Sigmoid colon (tissue), 7 donors: ENCODE measurements around the gene TUNAR. TPM values are rescaled to one million over a fixed set of nuclear protein-coding genes. Genes with fewer than 3 reads are reported as not detected.

Source experiments
- DNase-seq: peaks from one replicate; pipeline ENCODE4 v3.0.0-alpha.2; 2019
- H3K27ac ChIP-seq, 4 donors: fragments of 200-600 bp; sonication (generic); one replicate each; pipeline ENCODE4 v1.5.1; 2016 to 2019; ENCODE audit warnings: mild to moderate bottlenecking in 1 of 4
- H3K27me3 ChIP-seq, 3 donors: fragments of 200-600 bp; sonication (generic); one replicate each; pipeline ENCODE4 v1.5.1; 2019; ENCODE audit warnings: mild to moderate bottlenecking in 1 of 3
- H3K36me3 ChIP-seq, 4 donors: fragments of 200-600 bp; sonication (generic); one replicate each; pipeline ENCODE4 v1.5.1; 2016 to 2019
- H3K4me1 ChIP-seq, 4 donors: fragments of 200-600 bp; sonication (generic); one replicate each; pipeline ENCODE4 v1.5.1; 2017 to 2019
- H3K4me3 ChIP-seq, 4 donors: fragments of 200-600 bp; sonication (generic); one replicate each; pipeline ENCODE4 v1.5.1; 2017 to 2019; ENCODE audit warnings: mild to moderate bottlenecking in 2 of 4, moderate library complexity in 1 of 4
- H3K9me3 ChIP-seq, 4 donors: fragments of 200-600 bp in 3 of 4; sonication (generic) in 3 of 4; one replicate each; pipeline versions ENCODE4 v1.5.1 to v1.6.1; 2013 to 2019
- EP300 ChIP-seq, 4 donors: sonication (generic); formaldehyde crosslinking; IDR thresholded peaks; one replicate each; pipeline ENCODE4 v1.6.1; 2017; ENCODE audit warnings: antibody characterized with exemption in 4 of 4
- POLR2A ChIP-seq, 2 donors: fragments of 450-650 bp; IDR thresholded peaks; one replicate each; pipeline ENCODE4 v1.6.1; 2016; ENCODE audit warnings: antibody characterized with exemption in 2 of 2, mild to moderate bottlenecking in 2 of 2, moderate library complexity in 2 of 2
- POLR2AphosphoS5 ChIP-seq, 4 donors: sonication (generic); formaldehyde crosslinking; IDR thresholded peaks; one replicate each; pipeline ENCODE4 v1.6.1; 2017; ENCODE audit warnings: antibody characterized with exemption in 4 of 4
- WGBS, 2 donors: extraction: QIAGEN DNeasy Blood & Tissue Kit; methylation state at CpG; one replicate each; pipeline ENCODE4 v1.1.7; 2013; 5-methylcytosine and 5-hydroxymethylcytosine counted together
- intact Hi-C: fragments of 100-400 bp; cut with DNase I; formaldehyde crosslinking; loops from one replicate; pipeline ENCODE4 v1.15.1; 2023
- polyA plus RNA-seq, 3 donors: library from polyadenylated mRNA; stranded (reverse); fragments of 200-250 nt; gene quantifications; one replicate each; pipeline ENCODE4 v1.2.3, GENCODE V29; 2013
- total RNA-seq, 4 donors: library from RNA; depleted of rRNA; stranded (reverse); fragments of >200 nt; gene quantifications; one replicate each; pipeline ENCODE4 v1.1.0, GENCODE V29; 2016
- TF ChIP-seq, protein P1 (sequence below), 4 experiments: fragments of 450-650 bp in 3 of 4; fragments of 200-600 bp in 1 of 4; IDR thresholded peaks; one replicate each; pipeline ENCODE4 v1.5.1; 2016 to 2019; ENCODE audit warnings: antibody characterized with exemption in 4 of 4, mild to moderate bottlenecking in 3 of 4, moderate library complexity in 2 of 4
- donor health status: healthy with polysubstance abuse.
- donor health status: Bipolar disorder and iron deficiency.
- donor health status: healthy.

TUNAR gene
- total RNA-seq (not detected), polyA plus RNA-seq (under 1 TPM in 1 of 3 donors, not detected in 2; 0.12 TPM)

DNA sequence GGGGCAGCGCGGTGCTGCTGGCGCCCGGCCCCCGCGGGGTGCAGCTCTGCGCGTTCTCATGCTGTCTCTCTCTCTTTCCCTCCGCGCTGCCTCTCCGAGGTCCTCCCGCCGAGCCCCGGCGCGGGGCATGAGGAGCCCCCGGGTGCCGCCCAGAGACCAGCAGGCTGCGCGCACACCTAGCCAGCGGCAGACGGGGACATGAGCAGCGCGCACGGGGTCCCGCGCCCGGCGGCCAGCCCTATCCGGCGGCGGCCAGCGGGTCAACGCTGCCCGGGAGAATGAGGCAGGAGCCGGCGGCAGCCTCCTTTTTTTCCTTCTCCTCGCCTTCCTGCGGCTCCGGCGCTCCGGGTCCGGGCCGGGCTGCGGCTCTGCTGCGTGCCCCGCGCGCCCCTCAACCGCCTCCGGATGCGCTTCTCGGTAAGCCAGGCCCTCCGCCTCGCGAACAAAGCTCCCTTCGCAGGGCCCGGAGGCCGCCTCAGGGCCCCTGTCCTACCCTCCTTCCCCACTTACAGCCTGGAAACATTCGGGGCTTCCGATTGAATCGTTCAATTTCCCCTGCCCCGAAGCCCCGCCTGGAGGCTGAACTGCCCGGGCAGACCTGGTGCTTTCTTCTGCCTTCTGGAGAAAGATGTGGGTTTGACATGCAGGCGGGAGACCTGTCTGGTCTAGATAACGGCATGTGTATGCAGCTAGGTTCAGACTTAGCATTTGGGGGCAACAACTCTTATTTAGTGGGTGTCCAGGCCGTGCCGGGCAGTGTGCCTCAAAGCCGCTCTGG is at the start of gene TUNAR:
TUNAR (plus strand) TSS at position 72 of the 778 bp plus-strand sequence.
- Histone ChIP-seq H3K4me3 (peak within 1 kb of the TSS in 2 of 4 donors; percentile 37 to 42), H3K4me1 (peaks cover 0 to 17% (median 14%) of the 10 kb centered on the region in 4 donors), H3K9me3 (no peaks in the 10 kb centered on the region), H3K36me3 (no peaks in the 10 kb centered on the region), H3K27me3 (peaks cover 14 to 71% (median 34%) of the 10 kb centered on the region in 3 donors), H3K27ac (no peak within 1 kb of the TSS)
- no peak for DNase-seq
- intact Hi-C loops = no loop called here
- WGBS, 2 donors = 4 to 17% methylated on average over 70 of the region's 70 CpGs
- TF ChIP-seq POLR2AphosphoS5 (IDR thresholded peaks at IDR 0.05) = no peak
- TF ChIP-seq EP300 (IDR thresholded peaks at IDR 0.05) = no peak
- TF ChIP-seq POLR2A (IDR thresholded peaks at IDR 0.05) = no peak
- TF ChIP-seq, protein P1, sequence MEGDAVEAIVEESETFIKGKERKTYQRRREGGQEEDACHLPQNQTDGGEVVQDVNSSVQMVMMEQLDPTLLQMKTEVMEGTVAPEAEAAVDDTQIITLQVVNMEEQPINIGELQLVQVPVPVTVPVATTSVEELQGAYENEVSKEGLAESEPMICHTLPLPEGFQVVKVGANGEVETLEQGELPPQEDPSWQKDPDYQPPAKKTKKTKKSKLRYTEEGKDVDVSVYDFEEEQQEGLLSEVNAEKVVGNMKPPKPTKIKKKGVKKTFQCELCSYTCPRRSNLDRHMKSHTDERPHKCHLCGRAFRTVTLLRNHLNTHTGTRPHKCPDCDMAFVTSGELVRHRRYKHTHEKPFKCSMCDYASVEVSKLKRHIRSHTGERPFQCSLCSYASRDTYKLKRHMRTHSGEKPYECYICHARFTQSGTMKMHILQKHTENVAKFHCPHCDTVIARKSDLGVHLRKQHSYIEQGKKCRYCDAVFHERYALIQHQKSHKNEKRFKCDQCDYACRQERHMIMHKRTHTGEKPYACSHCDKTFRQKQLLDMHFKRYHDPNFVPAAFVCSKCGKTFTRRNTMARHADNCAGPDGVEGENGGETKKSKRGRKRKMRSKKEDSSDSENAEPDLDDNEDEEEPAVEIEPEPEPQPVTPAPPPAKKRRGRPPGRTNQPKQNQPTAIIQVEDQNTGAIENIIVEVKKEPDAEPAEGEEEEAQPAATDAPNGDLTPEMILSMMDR (IDR thresholded peaks at IDR 0.05) = no peak

DNA sequence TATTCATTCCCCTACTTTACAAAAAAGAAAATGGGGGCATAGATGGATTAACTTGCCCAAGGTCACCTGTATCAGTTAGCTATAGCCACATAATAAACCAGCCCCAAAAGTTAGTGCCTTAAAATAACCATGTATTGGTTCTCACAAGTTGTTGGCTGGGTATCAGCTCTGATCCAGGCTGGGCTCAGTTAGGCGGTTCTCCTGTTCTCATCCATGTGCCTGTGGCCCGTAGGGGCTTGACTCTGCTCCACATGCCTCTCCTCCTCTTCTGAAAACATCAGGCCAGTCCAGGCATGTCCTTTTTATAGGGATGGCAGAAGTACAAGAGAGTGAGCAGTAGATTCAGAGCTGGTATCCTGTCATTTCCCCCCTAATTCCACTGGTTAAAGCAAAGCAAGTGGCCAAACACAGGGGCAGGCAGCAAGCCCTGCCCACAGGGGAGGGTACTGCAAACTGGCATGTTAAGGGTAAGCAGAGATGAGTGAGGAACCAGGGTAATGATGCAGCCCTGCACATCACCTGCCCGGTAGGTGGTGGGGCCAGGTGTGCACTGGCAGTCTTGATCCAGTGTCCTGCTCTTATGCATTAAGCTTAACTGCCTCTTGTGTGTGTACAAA is 47.9 kb upstream of the TUNAR start:
- no peaks in the 10 kb centered on the region for H3K4me1 ChIP-seq
- intact Hi-C loops = no loop called here
- H3K27me3 ChIP-seq = peaks cover 0 to 22% (median 0%) of the 10 kb centered on the region in 3 donors
- H3K27ac ChIP-seq = no peak overlapping the region
- 77 to 79% methylated on average over 3 of the region's 3 CpGs for WGBS, 2 donors
- no peak for TF ChIP-seq POLR2A (IDR thresholded peaks at IDR 0.05)
- TF ChIP-seq EP300 (IDR thresholded peaks at IDR 0.05) = no peak
- TF ChIP-seq, protein P1 (IDR thresholded peaks at IDR 0.05) = no peak
- TF ChIP-seq POLR2AphosphoS5 (IDR thresholded peaks at IDR 0.05) = no peak
- H3K9me3 ChIP-seq = peaks cover 0 to 2% (median 0%) of the 10 kb centered on the region in 4 donors
- no peaks in the 10 kb centered on the region for H3K36me3 ChIP-seq
- no peak overlapping the region for H3K4me3 ChIP-seq
- DNase-seq = no peak

GRCh38 chr14:95829321-95829720 is 47.3 kb upstream of the TUNAR start:
- intact Hi-C loops = no loop called here

DNA sequence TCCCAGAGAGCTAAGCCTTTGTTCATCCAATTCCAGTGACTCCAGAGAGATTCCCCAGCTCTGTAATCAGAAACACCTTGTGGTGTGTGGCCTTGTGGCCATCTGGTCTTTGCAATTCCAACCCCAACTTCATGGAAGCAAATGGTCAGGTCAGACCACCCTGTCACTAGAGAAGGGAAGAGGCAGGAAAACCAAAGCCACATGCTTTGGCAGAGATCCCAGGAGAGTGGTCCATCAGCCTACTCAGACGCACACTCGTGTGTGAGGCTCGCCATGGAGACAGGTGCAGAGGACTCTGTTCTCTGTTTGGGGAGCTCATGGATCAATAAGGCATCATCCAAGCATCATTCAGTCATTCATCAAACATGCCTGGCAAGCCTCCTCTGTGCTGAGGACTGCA is 46.2 kb upstream of the TUNAR start:
- Histone ChIP-seq H3K27ac (no peak overlapping the region), H3K4me3 (no peak overlapping the region), H3K4me1 (no peaks in the 10 kb centered on the region), H3K9me3 (peaks cover 0 to 2% (median 0%) of the 10 kb centered on the region in 4 donors), H3K36me3 (no peaks in the 10 kb centered on the region), H3K27me3 (peaks cover 0 to 22% (median 0%) of the 10 kb centered on the region in 3 donors)
- intact Hi-C loops = no loop called here
- TF ChIP-seq EP300 (IDR thresholded peaks at IDR 0.05) = no peak
- TF ChIP-seq, protein P1 (IDR thresholded peaks at IDR 0.05) = no peak
- no peak for DNase-seq
- WGBS, 2 donors = 47 to 59% methylated on average over 3 of the region's 3 CpGs

More at GRCh38 chr14:95829321-95829720, 47.3 kb upstream of the TUNAR start:
- Histone ChIP-seq H3K9me3 (peaks cover 0 to 2% (median 0%) of the 10 kb centered on the region in 4 donors), H3K4me3 (no peak overlapping the region), H3K36me3 (no peaks in the 10 kb centered on the region), H3K27me3 (peaks cover 0 to 22% (median 0%) of the 10 kb centered on the region in 3 donors), H3K27ac (no peak overlapping the region), H3K4me1 (no peaks in the 10 kb centered on the region)
- 82 to 85% methylated on average over 3 of the region's 3 CpGs for WGBS, 2 donors
- TF ChIP-seq, protein P1 (IDR thresholded peaks at IDR 0.05) = no peak
- TF ChIP-seq POLR2AphosphoS5 (IDR thresholded peaks at IDR 0.05) (no peak), POLR2A (IDR thresholded peaks at IDR 0.05) (no peak), EP300 (IDR thresholded peaks at IDR 0.05) (no peak)
- DNase-seq = no peak
